Smooth muscle cell of the pulmonary artery (primary cell): ENCODE data around the gene LY6G6F. TPM values are rescaled to one million over a fixed set of nuclear protein-coding genes. Genes with fewer than 3 reads are reported as not detected.

Source experiments
- total RNA-seq: library from RNA; depleted of rRNA; stranded (reverse); fragments of >200 nt; gene quantifications from 2 replicates; pipeline ENCODE4 v1.2.3, GENCODE V29; 2014

Gene LY6G6F
- total RNA-seq, 1 donor from 2014 or later = not detected

Other genes starting within 250 kb of the LY6G6F start
- gene MICB, start 208.7 kb upstream of the LY6G6F start, total RNA-seq = 14.8 and 15.8 TPM in 2 replicates
- not detected in 2 replicates for gene MCCD1, start 177.9 kb upstream of the LY6G6F start, total RNA-seq
- gene DDX39B, start 164.9 kb upstream of the LY6G6F start, total RNA-seq = 221 and 228 TPM in 2 replicates
- 1.5 and 4.3 TPM in 2 replicates for gene ATP6V1G2, start 160.3 kb upstream of the LY6G6F start, total RNA-seq
- 22.7 and 27.5 TPM in 2 replicates for gene NFKBIL1, start 159.3 kb upstream of the LY6G6F start, total RNA-seq
- gene LTA, start 134.6 kb upstream of the LY6G6F start, total RNA-seq = not detected in 2 replicates
- gene TNF, start 131.3 kb upstream of the LY6G6F start, total RNA-seq = not detected in 2 replicates
- not detected in 2 replicates for gene LTB, start 124.4 kb upstream of the LY6G6F start, total RNA-seq
- 0.23 TPM in 1 of 2 replicates, not detected in the other for gene LST1, start 120.6 kb upstream of the LY6G6F start, total RNA-seq
- not detected in 2 replicates for gene NCR3, start 113.9 kb upstream of the LY6G6F start, total RNA-seq
- not detected in 2 replicates for gene AIF1, start 91.6 kb upstream of the LY6G6F start, total RNA-seq
- gene PRRC2A, start 86.2 kb upstream of the LY6G6F start, total RNA-seq = 61.8 and 76.9 TPM in 2 replicates
- 194 and 208 TPM in 2 replicates for gene BAG6, start 54.2 kb upstream of the LY6G6F start, total RNA-seq
- gene APOM, start 51.0 kb upstream of the LY6G6F start, total RNA-seq = 1.0 and 1.6 TPM in 2 replicates
- 20.9 and 23.3 TPM in 2 replicates for gene C6orf47, start 46.1 kb upstream of the LY6G6F start, total RNA-seq
- gene GPANK1, start 41.9 kb upstream of the LY6G6F start, total RNA-seq = 9.7 and 14.1 TPM in 2 replicates
- 75.1 and 82.0 TPM in 2 replicates for gene CSNK2B, start 40.8 kb upstream of the LY6G6F start, total RNA-seq
- 1.9 and 4.0 TPM in 2 replicates for gene LY6G5B, start 36.9 kb upstream of the LY6G6F start, total RNA-seq
- gene LY6G5C, start 25.8 kb upstream of the LY6G6F start, total RNA-seq = 0.26 and 0.85 TPM in 2 replicates
- 47.6 and 50.4 TPM in 2 replicates for gene ABHD16A, start 3.5 kb upstream of the LY6G6F start, total RNA-seq
- not detected in 2 replicates for gene LY6G6D, start 8.5 kb downstream of the LY6G6F start, total RNA-seq
- gene LY6G6C, start 14.9 kb downstream of the LY6G6F start, total RNA-seq = not detected in 2 replicates
- gene MPIG6B, start 16.5 kb downstream of the LY6G6F start, total RNA-seq = not detected in 2 replicates
- gene DDAH2, start 22.4 kb downstream of the LY6G6F start, total RNA-seq = 66.1 and 86.1 TPM in 2 replicates
- 417 and 463 TPM in 2 replicates for gene CLIC1, start 29.7 kb downstream of the LY6G6F start, total RNA-seq
- gene MSH5, start 33.1 kb downstream of the LY6G6F start, total RNA-seq = 3.8 and 6.6 TPM in 2 replicates
- gene SAPCD1, start 55.8 kb downstream of the LY6G6F start, total RNA-seq = 0.78 and 0.79 TPM in 2 replicates
- gene VWA7, start 70.5 kb downstream of the LY6G6F start, total RNA-seq = 0.26 and 0.46 TPM in 2 replicates
- 50.8 and 109 TPM in 2 replicates for gene VARS1, start 88.9 kb downstream of the LY6G6F start, total RNA-seq
- 16.7 and 16.9 TPM in 2 replicates for gene LSM2, start 100.1 kb downstream of the LY6G6F start, total RNA-seq
- 1.9 and 2.2 TPM in 2 replicates for gene HSPA1L, start 108.4 kb downstream of the LY6G6F start, total RNA-seq
- gene HSPA1A, start 108.7 kb downstream of the LY6G6F start, total RNA-seq = 133 and 166 TPM in 2 replicates
- 113 and 154 TPM in 2 replicates for gene HSPA1B, start 120.9 kb downstream of the LY6G6F start, total RNA-seq
- 75.7 and 102 TPM in 2 replicates for gene NEU1, start 156.0 kb downstream of the LY6G6F start, total RNA-seq
- 0.20 TPM in 1 of 2 replicates, not detected in the other for gene SLC44A4, start 172.1 kb downstream of the LY6G6F start, total RNA-seq
- gene EHMT2, start 190.8 kb downstream of the LY6G6F start, total RNA-seq = 57.3 and 69.7 TPM in 2 replicates
- gene ZBTB12, start 195.2 kb downstream of the LY6G6F start, total RNA-seq = 7.6 and 9.8 TPM in 2 replicates
- gene C2, start 220.9 kb downstream of the LY6G6F start, total RNA-seq = 1.7 and 4.7 TPM in 2 replicates
- gene CFB, start 239.2 kb downstream of the LY6G6F start, total RNA-seq = 49.7 and 81.0 TPM in 2 replicates